Measurements from ENCODE around the gene CKAP2L. TPM values are rescaled to one million over a fixed set of nuclear protein-coding genes. Genes with fewer than 3 reads are reported as not detected.

Gene CKAP2L
- total and polyA plus RNA-seq, 9 of the 15 experiments (the other 6 are each of a cell fraction or from before 2014, with no cell fraction given), result 10.4 to 21.9 (median 14.2) TPM

DNA sequence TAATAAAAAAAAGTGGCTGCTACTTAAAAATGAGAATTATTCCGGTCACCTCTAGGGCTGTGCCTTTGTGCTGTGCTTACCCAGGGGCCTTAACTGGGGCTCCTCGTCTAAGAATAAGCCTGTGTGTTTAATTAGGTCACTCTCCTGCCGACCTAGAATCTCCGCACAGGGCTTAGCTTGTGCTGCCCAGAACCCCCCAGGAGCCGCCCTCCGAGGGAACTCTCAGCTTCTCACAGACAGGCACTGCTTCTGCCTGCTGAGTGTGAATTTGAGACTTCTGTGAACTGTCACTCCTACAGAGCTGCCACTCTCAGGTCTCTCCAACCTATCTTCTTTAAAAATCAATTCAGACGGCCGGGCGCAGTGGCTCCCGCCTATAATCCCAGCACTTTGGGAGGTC lies 55.4 kb downstream of the CKAP2L start:
- no peak for TF ChIP-seq FOXK1 (CRISPR knock-in tag; IDR thresholded peaks at IDR 0.05; ENCODE audit: borderline replicate concordance)
- TF ChIP-seq, protein P1, sequence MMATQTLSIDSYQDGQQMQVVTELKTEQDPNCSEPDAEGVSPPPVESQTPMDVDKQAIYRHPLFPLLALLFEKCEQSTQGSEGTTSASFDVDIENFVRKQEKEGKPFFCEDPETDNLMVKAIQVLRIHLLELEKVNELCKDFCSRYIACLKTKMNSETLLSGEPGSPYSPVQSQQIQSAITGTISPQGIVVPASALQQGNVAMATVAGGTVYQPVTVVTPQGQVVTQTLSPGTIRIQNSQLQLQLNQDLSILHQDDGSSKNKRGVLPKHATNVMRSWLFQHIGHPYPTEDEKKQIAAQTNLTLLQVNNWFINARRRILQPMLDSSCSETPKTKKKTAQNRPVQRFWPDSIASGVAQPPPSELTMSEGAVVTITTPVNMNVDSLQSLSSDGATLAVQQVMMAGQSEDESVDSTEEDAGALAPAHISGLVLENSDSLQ (IDR thresholded peaks at IDR 0.05), result peak; percentile 24; the same call in 1 of the 2 replicates
- TF ChIP-seq, protein P2, sequence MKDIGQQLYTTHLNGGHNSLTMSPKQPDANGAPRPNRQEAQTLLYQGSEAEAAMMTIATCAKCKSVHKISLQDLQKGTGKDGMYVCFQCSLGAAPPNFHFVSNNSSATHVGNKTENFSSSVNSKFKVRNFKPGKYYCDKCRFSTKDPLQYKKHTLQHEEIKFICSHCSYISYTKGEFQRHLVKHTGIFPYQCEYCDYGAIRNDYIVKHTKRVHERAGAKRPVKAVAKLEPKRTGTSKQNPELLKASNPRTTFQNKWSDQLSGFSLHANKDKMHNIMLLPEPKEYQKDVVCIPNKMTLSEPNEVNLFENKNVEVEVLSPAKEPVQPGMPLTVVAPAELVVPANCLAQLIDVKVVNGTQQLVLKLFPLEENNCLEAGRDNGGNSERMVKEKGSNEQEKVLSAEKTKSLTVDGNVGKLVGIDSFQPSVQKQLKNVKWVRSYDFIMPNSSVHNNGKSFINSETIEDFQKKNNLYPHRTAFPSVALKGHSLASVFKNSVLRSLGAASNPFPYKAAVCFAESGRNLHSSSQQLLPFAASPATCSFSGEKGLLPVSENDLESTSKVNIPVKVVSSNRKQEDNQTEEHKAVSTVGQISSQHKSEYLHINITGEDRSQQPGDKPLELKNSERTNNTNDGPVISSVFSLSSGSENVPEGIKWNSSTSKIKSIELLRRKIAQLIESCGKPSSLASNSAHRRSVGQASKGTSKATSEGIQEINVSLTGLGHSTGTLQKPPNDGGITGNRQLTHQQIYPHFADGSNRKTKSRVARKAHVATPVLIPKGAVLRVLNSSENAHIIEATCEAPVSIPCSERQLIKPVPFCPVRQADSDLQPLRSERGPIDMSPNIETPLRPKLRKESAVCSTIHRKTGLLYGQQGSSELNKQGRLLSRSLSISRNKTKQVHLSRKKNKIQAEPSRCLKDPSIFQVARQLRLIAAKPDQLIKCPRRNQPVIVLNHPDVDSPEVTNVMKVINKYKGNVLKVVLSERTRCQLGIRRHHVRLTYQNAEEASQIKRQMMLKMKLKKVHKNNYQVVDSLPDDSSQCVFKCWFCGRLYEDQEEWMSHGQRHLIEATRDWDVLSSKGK (CRISPR knock-in tag; IDR thresholded peaks at IDR 0.05), result no peak
- Histone ChIP-seq H3K9me1 (ENCODE audit: control insufficient read depth, insufficient read depth, low read length) (no peaks in the 10 kb centered on the region), H3K4me2 (ENCODE audit: insufficient read depth, low read length) (no peak overlapping the region; the same call in 1 of the 2 replicates), H3K9ac (ENCODE audit: insufficient read depth in 1 of 2, low read depth in 2 of 2, low read length in 2 of 2) (peak overlapping the region in 1 of 2 experiments; percentile 79; a peak in 1 of 4 replicates), H2AFZ (ENCODE audit: low read depth, low read length) (peak overlapping the region; percentile 40; the same call in 1 of the 2 replicates), H3K9me3 (replicated peaks; ENCODE audit: control insufficient read depth, insufficient read depth, low read depth, low read length) (no peaks in the 10 kb centered on the region), H3K36me3 (ENCODE audit: control insufficient read depth, insufficient read depth, low read length) (no peaks in the 10 kb centered on the region), H3K79me2 (ENCODE audit: control insufficient read depth, insufficient read depth, low read length) (no peaks in the 10 kb centered on the region), H3K4me3 (no peak overlapping the region), H3K4me1 (replicated peaks in 1 of 2; ENCODE audit: control insufficient read depth in 2 of 2, insufficient read depth in 2 of 2, low read length in 2 of 2) (peaks cover 50 to 70% of the 10 kb centered on the region in 2 experiments), H3K27me3 (ENCODE audit: control insufficient read depth in 2 of 2, insufficient read depth in 2 of 2, low read length in 2 of 2) (no peaks in the 10 kb centered on the region), H4K20me1 (replicated peaks; ENCODE audit: control insufficient read depth, insufficient read depth, low read length) (no peaks in the 10 kb centered on the region), H3K27ac (ENCODE audit: extremely low read depth, low read depth, low read length) (no peak overlapping the region)
- WGBS (ENCODE audit: insufficient coverage, low coverage, missing lambda C conversion rate), result 58% methylated on average over 10 of the region's 10 CpGs
- CTCF ChIA-PET (ENCODE audit: low intra/inter-chr PET ratio), result no interaction called here
- no TSS peak for BruUV-seq (replicated peaks)
- FAIRE-seq (no peak), ATAC-seq (no peak), DNase-seq (ENCODE audit: extremely low read depth in 1 of 4, low spot score in 3 of 4) (no peak)
- POLR2A ChIA-PET, result interaction anchor here (0.6 to 0.8 kb wide), 2 partner anchors 11 to 220 kb away, joined by 3 to 5 read pairs; no protein-coding TSS in a partner anchor
- intact Hi-C loops (cut with micrococcal nuclease), result loop anchor here (5.0 kb wide), 1 partner anchor 62 kb away; the partner anchor contains the start of gene SLC20A1
- in situ Hi-C loops (cut with MboI), result no loop called here
